Spleen (tissue), 7 donors: Measurements from ENCODE around the gene FBXO31.

Experiments used
- CTCF ChIP-seq, 11 experiments: fragments of 200-600 bp in 7 of 11; fragments of 450-650 bp in 4 of 11; sonication (generic) in 4 of 11; IDR thresholded peaks in 8 of 11; conservative IDR thresholded peaks in 3 of 11; 1 replicate in 7 of 11; 2 replicates in 4 of 11; pipeline versions ENCODE4 v1.4.0 to v1.8.0; 2016 to 2021; ENCODE audit warnings: antibody characterized with exemption in 11 of 11, inconsistent platforms in 4 of 11, mild to moderate bottlenecking in 1 of 11
- POLR2A ChIP-seq, 3 donors: fragments of 450-650 bp; IDR thresholded peaks; one replicate each; pipeline ENCODE4 v1.5.1; 2017; ENCODE audit warnings: antibody characterized with exemption in 3 of 3, mild to moderate bottlenecking in 1 of 3
- donor health status: DM: no; HTN: no; CAD: no; lungs with moderate emphysema.
- donor health status: DM: no; HTN: no; CAD: no.
- donor health status: DM: no; HTN: no; CAD: no.

GRCh38 chr16:87361916-87362619 is 21.5 kb downstream of the FBXO31 start:
- TF ChIP-seq POLR2A (IDR thresholded peaks at IDR 0.05) (no peak), CTCF (IDR thresholded peaks at IDR 0.05 in 8 of 11, conservative IDR thresholded peaks at IDR 0.05 in 3 of 11) (no peak)
